K562 (cell line): ENCODE measurements around the gene TMEM127. TPM values are rescaled to one million over a fixed set of nuclear protein-coding genes. Genes with fewer than 3 reads are reported as not detected.

Experiments
- ATF7 ChIP-seq: fragments of 450-650 bp; IDR thresholded peaks from 2 replicates; pipeline ENCODE4 v1.7.1; 2014; ENCODE audit warnings: mild to moderate bottlenecking, moderate library complexity
- BHLHE40 ChIP-seq: IDR thresholded peaks from 2 replicates; pipeline ENCODE4 v1.6.1; 2011; ENCODE audit warnings: low read length, improper control_type of control experiment
- CCAR2 ChIP-seq: fragments of 200-400 bp; formaldehyde crosslinking; IDR thresholded peaks from 2 replicates; pipeline ENCODE4 v1.6.1; 2017; ENCODE audit warnings: mild to moderate bottlenecking, low read depth, low read length
- CUX1 ChIP-seq: fragments of 200-800 bp; sonication (Bioruptor generic); IDR thresholded peaks from 2 replicates; pipeline ENCODE4 v1.6.1; 2016; ENCODE audit warnings: missing genetic modification characterization, missing compliant biosample characterization
- DEAF1 ChIP-seq: fragments of 450-650 bp; formaldehyde crosslinking; IDR thresholded peaks from 2 replicates; pipeline ENCODE4 v1.4.0; 2020; ENCODE audit warnings: mild to moderate bottlenecking, moderate library complexity
- EWSR1 ChIP-seq: fragments of 450-650 bp; IDR thresholded peaks from 2 replicates; pipeline ENCODE4 v1.6.1; 2018; ENCODE audit warnings: borderline replicate concordance, mild to moderate bottlenecking, low read depth, moderate library complexity; ENCODE audit not compliant: partially characterized antibody
- EZH2 ChIP-seq: IDR thresholded peaks from 2 replicates; pipeline ENCODE4 v1.6.1; 2012; ENCODE audit warnings: low read depth, mild to moderate bottlenecking, inconsistent platforms, low read length, borderline replicate concordance
- FOXA1 ChIP-seq: fragments of 450-650 bp; IDR thresholded peaks from 2 replicates; pipeline ENCODE4 v1.6.1; 2016; ENCODE audit warnings: mild to moderate bottlenecking, borderline replicate concordance
- HDAC1 ChIP-seq, 2 experiments: fragments of 450-650 bp; IDR thresholded peaks; 2 replicates each; pipeline ENCODE4 v1.6.1; 2016 to 2017; ENCODE audit warnings: inconsistent platforms in 1 of 2, mild to moderate bottlenecking in 1 of 2, moderate library complexity in 1 of 2
- HDGF ChIP-seq: fragments of 450-650 bp; IDR thresholded peaks from 2 replicates; pipeline ENCODE4 v1.6.1; 2016
- HEY1 ChIP-seq: fragments of 250-450 bp; sonication (Bioruptor Pico); IDR thresholded peaks from 2 replicates; pipeline ENCODE4 v1.5.0; 2020; ENCODE audit warnings: mild to moderate bottlenecking, moderate library complexity, borderline replicate concordance
- MBD2 ChIP-seq: sonication (generic); IDR thresholded peaks from 2 replicates; pipeline ENCODE4 v1.6.1; 2016; ENCODE audit warnings: low read depth, borderline replicate concordance
- MYBL2 ChIP-seq, 2 experiments: fragments of 450-650 bp in 1 of 2; sonication (generic) in 1 of 2; formaldehyde crosslinking in 1 of 2; IDR thresholded peaks; 2 replicates each; pipeline versions ENCODE4 v1.6.1 to v1.8.1; 2017 to 2022; ENCODE audit warnings: borderline replicate concordance in 1 of 2, inconsistent platforms in 1 of 2, low read depth in 1 of 2, mild to moderate bottlenecking in 1 of 2, missing genetic modification reagents in 1 of 2, moderate library complexity in 1 of 2
- RBM15 ChIP-seq: fragments of 200-400 bp; formaldehyde crosslinking; IDR thresholded peaks from 2 replicates; pipeline ENCODE4 v1.6.1; 2018; ENCODE audit warnings: mild to moderate bottlenecking, low read length, moderate library complexity; ENCODE audit not compliant: insufficient read depth
- SMAD1 ChIP-seq: fragments of 150-350 bp; IDR thresholded peaks from 2 replicates; pipeline ENCODE4 v1.6.1; 2014; ENCODE audit warnings: low read length, low read depth; ENCODE audit not compliant: partially characterized antibody
- TAL1 ChIP-seq: fragments of 450-650 bp; IDR thresholded peaks from 2 replicates; pipeline ENCODE4 v1.6.1; 2016; ENCODE audit warnings: mild to moderate bottlenecking
- YBX1 ChIP-seq: fragments of 450-650 bp; IDR thresholded peaks from 2 replicates; pipeline ENCODE4 v1.7.1; 2016; ENCODE audit warnings: mild to moderate bottlenecking
- ZNF586 ChIP-seq: fragments of 450-650 bp; formaldehyde crosslinking; conservative IDR thresholded peaks from 2 replicates; pipeline ENCODE4 v1.4.0; 2020; ENCODE audit warnings: mild to moderate bottlenecking, moderate library complexity
- ZNF717 ChIP-seq: fragments of 250-450 bp; sonication (Bioruptor Pico); IDR thresholded peaks from 2 replicates; pipeline ENCODE4 v1.5.0; 2021
- ZNF766 ChIP-seq: fragments of 200-800 bp; sonication (Bioruptor generic); conservative IDR thresholded peaks from 2 replicates; pipeline ENCODE4 v1.6.1; 2016; ENCODE audit warnings: missing genetic modification characterization, missing compliant biosample characterization
- ZNF780A ChIP-seq: fragments of 250-450 bp; sonication (Bioruptor Pico); IDR thresholded peaks from 2 replicates; pipeline ENCODE4 v1.5.0; 2021; ENCODE audit warnings: mild to moderate bottlenecking
- ZSCAN32 ChIP-seq: fragments of 450-650 bp; formaldehyde crosslinking; IDR thresholded peaks from 2 replicates; pipeline ENCODE4 v1.4.0; 2020; ENCODE audit warnings: mild to moderate bottlenecking, moderate library complexity
- polyA plus RNA-seq, 8 experiments: library from polyadenylated mRNA; depleted of rRNA in 4 of 8; stranded (reverse) in 5 of 8; unstranded in 3 of 8; fragments of >200 nt; fragmentation: Nextera tagmentation in 2 of 8; fragmentation: Illumina TruSeq in 1 of 8; extraction: Ambion mirVana in 2 of 8; extraction: Trizol in 1 of 8; gene quantifications; 2 replicates each; pipeline versions ENCODE4 v1.2.1 to v1.2.3, GENCODE V29; 2011 to 2014; ENCODE audit warnings: inconsistent platforms in 1 of 8, missing spikeins in 1 of 8
- total RNA-seq, 7 experiments: library from RNA; depleted of rRNA in 6 of 7; stranded (reverse); fragments of >200 nt in 6 of 7; fragmentation: Illumina TruSeq in 2 of 7; extraction: Trizol in 2 of 7; gene quantifications; 2 replicates each; pipeline versions ENCODE4 v1.2.1 to v1.2.3, GENCODE V29; 2011 to 2021; ENCODE audit warnings: low replicate concordance in 1 of 7

The TMEM127 gene
- total and polyA plus RNA-seq, 9 of the 15 experiments (the other 6 are each of a cell fraction or from before 2014, with no cell fraction given), result 1.7 to 20.0 (median 9.9) TPM

- TF ChIP-seq RBM15, result no peak
- no peak for TF ChIP-seq DEAF1
- TF ChIP-seq SMAD1, result no peak
- no peak for TF ChIP-seq CCAR2
- no peak for TF ChIP-seq EZH2
- TF ChIP-seq BHLHE40, result no peak
- TF ChIP-seq ZNF586 (CRISPR knock-in tag), result no peak
- TF ChIP-seq YBX1, result no peak
- no peak for TF ChIP-seq ATF7
- TF ChIP-seq HDAC1 (IDR thresholded peaks at IDR 0.05), result no peak
- TF ChIP-seq ZSCAN32 (CRISPR knock-in tag), result no peak
- no peak for TF ChIP-seq HDGF
- TF ChIP-seq ZNF766 (CRISPR knock-in tag), result peak; percentile 95
- no peak for TF ChIP-seq CUX1 (CRISPR knock-in tag)
- no peak for TF ChIP-seq EWSR1
- TF ChIP-seq TAL1, result no peak
- no peak for TF ChIP-seq FOXA1
- TF ChIP-seq ZNF717 (CRISPR knock-in tag), result no peak
- TF ChIP-seq ZNF780A (CRISPR knock-in tag), result no peak
- no peak for TF ChIP-seq MBD2
- peak; percentile 79 for TF ChIP-seq HEY1
- no peak; the same call in 1 of the 2 replicates for TF ChIP-seq MYBL2 (IDR thresholded peaks at IDR 0.05; ENCODE audit: low read depth)
- no peak for TF ChIP-seq MYBL2 (CRISPR knock-in tag; IDR thresholded peaks at IDR 0.05; ENCODE audit: borderline replicate concordance)
These were observed 40.7 kb downstream of the TMEM127 start (continued) for GRCh38 chr2:96225016-96225533.
